ENCODE results near the gene COX6A1.

The COX6A1 gene

DNA sequence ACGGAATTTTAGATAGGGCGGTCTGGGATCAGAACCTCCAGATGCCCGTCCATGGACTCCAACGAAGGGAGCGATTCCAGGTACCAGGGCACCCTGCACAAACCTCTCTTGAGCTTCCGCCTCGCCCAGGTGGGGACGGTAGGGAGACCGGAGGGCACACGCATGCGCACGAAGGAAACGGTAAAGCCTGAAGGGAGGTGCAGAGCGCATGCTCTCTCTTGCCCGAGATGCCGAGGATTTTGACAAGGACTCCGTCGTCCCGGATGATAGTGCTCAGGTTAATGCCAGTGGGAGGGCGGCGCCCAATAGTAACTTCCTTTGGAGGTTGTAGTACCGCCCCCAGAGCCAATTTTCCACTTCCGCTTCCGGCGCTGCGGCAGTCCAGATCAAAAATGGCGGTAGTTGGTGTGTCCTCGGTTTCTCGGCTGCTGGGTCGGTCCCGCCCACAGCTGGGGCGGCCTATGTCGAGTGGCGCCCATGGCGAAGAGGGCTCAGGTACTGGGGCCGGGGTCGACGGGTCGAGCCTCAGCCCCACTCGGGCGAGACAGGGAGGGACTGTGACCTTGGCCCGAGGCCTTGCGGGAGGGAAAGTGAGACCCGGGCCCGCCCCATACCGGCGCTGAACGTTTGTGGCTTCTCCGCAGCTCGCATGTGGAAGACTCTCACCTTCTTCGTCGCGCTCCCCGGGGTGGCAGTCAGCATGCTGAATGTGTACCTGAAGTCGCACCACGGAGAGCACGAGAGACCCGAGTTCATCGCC is at the start of gene COX6A1:
Gene COX6A1 (plus strand): TSS at position 379 of the 760 bp plus-strand sequence. CDS start 14 bp downstream, at position 393.
- peak; percentile 100 for DNase-seq (ENCODE audit: low spot score)

GRCh38 chr12:120388691-120389481 is 49.0 kb upstream of the COX6A1 start:
- DNase-seq (ENCODE audit: low spot score) = no peak

GRCh38 chr12:120390540-120391120 is 47.3 kb upstream of the COX6A1 start:
- DNase-seq (ENCODE audit: low spot score) = no peak

DNA sequence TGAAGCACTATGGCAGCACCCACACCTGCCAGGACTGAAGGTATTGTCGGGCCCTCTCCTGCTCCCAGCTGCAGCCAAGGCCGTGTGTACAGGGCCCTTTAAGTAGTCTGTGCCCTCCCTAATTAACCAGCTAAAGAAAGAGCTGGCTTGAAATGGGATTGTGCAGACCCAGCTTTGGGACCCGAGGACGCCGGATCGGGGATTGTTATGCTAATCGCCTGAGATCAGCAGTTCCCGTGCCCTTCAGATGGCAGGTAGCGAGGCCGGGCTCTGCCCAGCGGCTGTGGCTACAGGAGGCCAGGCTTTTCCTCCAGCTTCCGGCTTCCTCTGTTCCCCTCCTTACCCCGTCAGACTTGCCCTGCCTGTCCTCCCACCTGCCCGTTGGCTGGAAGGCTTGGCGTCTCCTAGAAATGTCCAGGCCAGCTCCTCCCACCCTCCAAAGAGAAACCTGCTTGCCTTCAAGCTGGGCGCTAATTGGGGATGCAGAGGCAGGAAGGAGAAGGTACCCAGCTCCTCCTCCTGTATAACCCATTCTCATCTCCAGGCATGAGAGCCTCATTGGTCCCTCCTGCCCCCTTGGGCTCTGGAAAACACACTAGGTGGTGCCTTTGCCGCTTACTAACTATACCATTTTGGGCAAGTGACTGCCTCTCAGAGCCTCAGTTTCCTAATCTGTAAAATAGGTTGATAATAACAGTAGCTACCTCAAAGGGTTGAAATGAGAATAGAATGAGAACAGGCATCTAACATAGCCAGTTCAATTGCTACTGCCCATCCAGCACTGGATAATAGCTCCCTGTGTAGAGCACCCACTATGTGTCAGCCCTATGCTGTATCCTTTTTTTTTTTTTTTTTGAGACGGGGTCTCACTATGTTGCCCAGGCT is 43.2 kb upstream of the COX6A1 start:
- no peak for DNase-seq (ENCODE audit: low spot score)

DNA sequence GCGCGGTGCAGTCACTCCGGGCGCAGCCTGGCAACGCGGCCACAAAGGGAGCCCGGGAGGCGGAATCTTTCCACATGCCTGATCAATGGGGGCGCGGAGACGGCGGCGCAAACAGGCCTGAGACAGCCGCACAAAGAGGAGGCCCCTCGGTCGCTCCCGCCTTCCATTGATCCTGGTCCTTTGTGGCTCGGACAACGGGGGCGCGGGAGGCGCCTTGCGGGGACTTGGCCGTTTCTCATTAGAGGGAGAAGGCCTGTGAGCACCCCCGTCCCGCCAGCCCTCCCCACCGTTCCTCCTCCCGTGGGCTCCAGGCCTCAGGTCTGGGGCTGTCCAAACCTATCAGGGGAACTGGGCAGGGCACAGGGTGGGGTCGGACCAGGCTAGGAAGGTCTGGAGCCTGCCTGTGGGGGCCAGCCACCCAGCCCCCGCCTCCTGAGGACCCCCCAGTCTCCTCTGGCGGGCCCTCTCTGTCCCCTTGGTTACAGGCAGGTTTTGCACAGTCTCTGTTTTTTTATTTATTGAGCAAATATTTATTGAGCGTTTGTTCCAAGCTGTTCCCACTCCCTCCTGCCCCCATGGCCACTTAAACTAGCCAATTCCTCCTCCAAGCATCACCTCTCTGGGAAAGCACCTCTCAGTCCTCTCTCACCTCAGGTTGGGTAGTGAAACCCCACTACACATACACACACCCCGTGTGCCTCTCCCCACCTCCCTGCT is 39.9 kb upstream of the COX6A1 start:
- DNase-seq (ENCODE audit: low spot score) = no peak

DNA sequence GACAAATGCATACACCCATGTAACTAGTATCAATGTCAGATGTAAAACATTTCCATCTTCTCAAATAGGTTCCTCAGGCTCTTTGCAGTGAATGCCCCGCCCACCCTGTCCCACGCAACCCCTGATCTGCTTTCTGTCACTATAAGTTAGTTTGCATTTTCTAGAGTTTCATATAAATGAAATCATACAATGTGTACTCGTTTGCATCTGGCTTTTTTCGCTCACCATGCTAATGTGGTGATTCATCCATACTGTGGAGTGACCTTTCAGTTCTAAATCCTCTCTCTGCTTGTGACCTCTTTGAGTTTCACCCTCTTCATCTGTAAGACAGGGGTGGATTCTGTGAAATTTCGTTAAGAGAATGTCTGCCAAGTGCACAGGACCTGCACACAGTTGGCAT is 38.4 kb upstream of the COX6A1 start:
- peak; percentile 78 for DNase-seq (ENCODE audit: low spot score)

DNA sequence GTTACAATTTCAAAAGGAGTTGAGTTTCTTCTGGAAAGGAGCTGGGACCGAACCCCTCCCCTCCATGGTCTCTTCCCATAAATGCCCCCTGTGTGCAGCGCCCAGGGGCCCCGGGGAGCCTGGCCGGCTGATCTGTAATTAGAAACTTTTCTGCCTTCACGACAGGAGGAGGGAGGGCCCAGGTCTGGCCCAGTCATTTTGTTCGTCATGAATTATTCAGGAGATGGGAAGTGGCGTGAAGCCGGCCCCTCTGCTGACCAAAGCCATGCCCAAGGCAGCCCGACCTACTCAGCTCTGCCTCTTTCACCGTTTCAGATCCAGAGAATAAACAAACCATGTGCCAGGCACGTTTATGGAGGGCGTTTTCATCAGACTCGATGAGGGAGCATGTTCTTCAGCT is 35.7 kb upstream of the COX6A1 start:
- DNase-seq (ENCODE audit: low spot score) = no peak

- DNase-seq (ENCODE audit: low spot score) = no peak
These were observed 34.0 kb upstream of the COX6A1 start for GRCh38 chr12:120403869-120404268.

- DNase-seq (ENCODE audit: low spot score) = no peak
These were observed 33.6 kb upstream of the COX6A1 start for GRCh38 chr12:120404271-120404670.

DNA sequence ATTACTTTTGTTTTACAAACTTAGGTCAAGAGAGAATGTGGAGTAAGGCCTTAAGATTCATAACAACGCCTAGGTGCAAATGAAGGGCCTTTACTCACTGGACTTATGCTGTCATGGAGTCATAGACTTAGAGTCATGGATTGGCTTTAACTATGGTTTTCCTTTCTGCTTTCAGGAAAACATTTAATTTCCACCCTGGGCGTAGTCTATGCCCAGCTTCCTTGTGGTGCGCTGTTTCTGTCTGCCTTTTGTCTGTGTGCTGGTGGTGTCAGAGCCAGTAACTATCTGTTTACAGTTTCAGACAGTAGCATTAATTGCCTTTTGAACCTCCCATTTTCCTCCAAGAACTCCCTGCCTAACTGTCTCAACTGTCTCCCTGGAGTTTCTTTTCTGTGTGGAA is 31.8 kb upstream of the COX6A1 start:
- no peak for DNase-seq (ENCODE audit: low spot score)

DNA sequence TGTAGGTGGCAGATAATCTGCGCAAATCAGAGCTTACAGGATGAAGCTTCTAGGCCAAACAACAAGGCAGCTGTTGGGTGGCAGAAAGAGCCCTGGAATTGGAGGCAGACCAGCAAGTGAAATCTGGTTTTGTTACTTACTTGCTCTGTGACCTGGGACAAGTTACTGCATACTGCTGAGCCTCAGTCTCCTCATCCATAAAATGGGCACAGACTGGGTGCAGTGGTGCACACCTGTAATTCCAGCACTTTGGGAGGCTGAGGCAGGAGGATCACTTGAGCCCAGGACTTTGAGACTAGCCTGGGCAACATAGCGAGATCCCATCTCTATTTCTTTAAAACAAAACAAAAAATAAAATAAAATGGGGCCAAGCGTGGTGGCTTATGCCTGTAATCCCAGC is 31.4 kb upstream of the COX6A1 start:
- DNase-seq (ENCODE audit: low spot score) = no peak

DNA sequence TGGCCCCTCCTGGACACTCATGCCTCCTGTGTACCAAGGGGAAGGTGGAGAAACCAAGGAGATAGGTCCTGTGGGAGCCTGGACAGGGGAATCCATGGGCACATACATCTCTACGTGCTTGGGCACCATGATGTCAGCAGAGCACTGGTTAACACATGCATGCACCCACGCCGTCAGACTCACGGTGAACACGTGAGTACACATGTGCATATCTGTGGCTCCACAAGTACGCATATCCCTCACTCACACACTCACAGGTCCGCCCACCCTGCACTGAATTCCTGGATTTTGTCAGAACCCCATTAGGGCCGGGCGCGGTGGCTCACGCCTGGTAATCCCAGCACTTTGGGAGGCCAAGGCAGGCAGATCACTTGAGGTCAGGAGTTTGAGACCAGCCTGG is 29.1 kb upstream of the COX6A1 start:
- no peak for DNase-seq (ENCODE audit: low spot score)

- DNase-seq (ENCODE audit: low spot score) = no peak
These were observed 25.5 kb upstream of the COX6A1 start for GRCh38 chr12:120412421-120412820.

GRCh38 chr12:120413901-120414695 is 23.8 kb upstream of the COX6A1 start:
- DNase-seq (ENCODE audit: low spot score) = no peak

- DNase-seq (ENCODE audit: low spot score) = no peak
These were observed 21.3 kb upstream of the COX6A1 start for GRCh38 chr12:120416490-120417216.

DNA sequence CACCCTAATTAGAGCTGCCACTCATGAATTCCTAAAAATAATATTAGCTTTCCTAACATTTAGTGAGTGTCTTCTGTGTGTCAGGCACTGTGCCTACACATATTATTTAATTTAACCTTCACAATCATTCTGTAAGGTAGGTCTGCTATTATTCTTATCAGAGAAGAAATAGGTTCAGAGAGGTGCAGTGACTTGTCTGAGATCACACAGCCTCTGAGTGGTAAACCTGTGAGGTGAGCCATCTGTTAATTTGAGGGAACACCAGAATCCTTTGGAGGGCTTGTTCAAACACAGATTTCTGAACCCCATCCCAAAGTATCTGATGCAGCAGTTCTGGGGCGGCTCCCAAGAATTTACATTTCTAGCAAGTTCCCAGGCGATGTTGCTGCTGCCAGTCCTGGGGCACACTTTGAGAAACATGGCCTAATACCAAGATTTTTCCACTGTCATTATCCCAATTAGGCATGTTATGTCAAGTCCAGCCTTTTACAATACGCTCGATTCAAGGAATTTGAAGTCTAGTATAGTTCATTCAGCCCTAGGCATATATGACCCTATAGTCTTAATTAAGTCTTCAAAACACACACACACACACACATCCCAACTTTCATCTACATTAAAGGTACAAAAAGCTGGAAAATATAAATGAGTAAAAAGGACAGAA is 19.9 kb upstream of the COX6A1 start:
- no peak for DNase-seq (ENCODE audit: low spot score)

GRCh38 chr12:120421701-120422100 is 16.2 kb upstream of the COX6A1 start:
- DNase-seq (ENCODE audit: low spot score) = no peak

- no peak for DNase-seq (ENCODE audit: low spot score)
These were observed 14.9 kb upstream of the COX6A1 start for GRCh38 chr12:120422892-120423456.

GRCh38 chr12:120425797-120426196 is 12.1 kb upstream of the COX6A1 start:
- DNase-seq (ENCODE audit: low spot score) = no peak

Data from COLO829 (cell line).